HEK293 (cell line): ENCODE results near the gene OR2T5.
"Not testable (repeated sequence)": the region's sequence is repeated elsewhere in the genome, so short reads cannot be mapped to it uniquely, and the experiment has no call there.

Source experiments
- SP7 ChIP-seq: fragments of 450-650 bp; formaldehyde crosslinking; IDR thresholded peaks from 2 replicates; pipeline ENCODE4 v1.5.1; 2016; ENCODE audit warnings: missing biosample characterization, missing genetic modification characterization
- ZBTB17 ChIP-seq: fragments of 450-650 bp; formaldehyde crosslinking; IDR thresholded peaks from 2 replicates; pipeline ENCODE4 v1.5.1; 2016; ENCODE audit warnings: missing biosample characterization, missing genetic modification characterization
- ZNF133 ChIP-seq: fragments of 450-650 bp; formaldehyde crosslinking; IDR thresholded peaks from 2 replicates; pipeline ENCODE4 v1.5.1; 2016; ENCODE audit warnings: missing biosample characterization, missing genetic modification characterization
- ZNF561 ChIP-seq: fragments of 450-650 bp; IDR thresholded peaks from 2 replicates; pipeline ENCODE4 v1.5.1; 2018; ENCODE audit warnings: missing biosample characterization, missing genetic modification characterization, borderline replicate concordance
- ZNF768 ChIP-seq: fragments of 450-650 bp; formaldehyde crosslinking; IDR thresholded peaks from 2 replicates; pipeline ENCODE4 v1.5.1; 2018; ENCODE audit warnings: missing biosample characterization, mild to moderate bottlenecking, missing genetic modification characterization
- ZNF785 ChIP-seq: fragments of 450-650 bp; formaldehyde crosslinking; IDR thresholded peaks from 2 replicates; pipeline ENCODE4 v1.5.1; 2016; ENCODE audit warnings: missing biosample characterization, missing genetic modification characterization
- ZSCAN30 ChIP-seq: fragments of 450-650 bp; IDR thresholded peaks from 2 replicates; pipeline ENCODE4 v1.5.1; 2018; ENCODE audit warnings: missing biosample characterization, mild to moderate bottlenecking, missing genetic modification characterization, moderate library complexity
- TF ChIP-seq, protein P1 (sequence below): fragments of 450-650 bp; formaldehyde crosslinking; IDR thresholded peaks from 2 replicates; pipeline ENCODE4 v1.5.1; 2016; ENCODE audit warnings: missing biosample characterization, missing genetic modification characterization
- TF ChIP-seq, protein P2 (sequence below): fragments of 450-650 bp; formaldehyde crosslinking; optimal IDR thresholded peaks from 2 replicates; pipeline ENCODE3; 2016; ENCODE audit warnings: missing biosample characterization, mild to moderate bottlenecking, missing genetic modification characterization
- TF ChIP-seq, protein P3 (sequence below): fragments of 450-650 bp; formaldehyde crosslinking; IDR thresholded peaks from 2 replicates; pipeline ENCODE4 v1.5.1; 2016; ENCODE audit warnings: missing biosample characterization, missing genetic modification characterization
- TF ChIP-seq, protein P4 (sequence below): fragments of 450-650 bp; formaldehyde crosslinking; IDR thresholded peaks from 2 replicates; pipeline ENCODE4 v1.5.1; 2016; ENCODE audit warnings: missing biosample characterization, missing genetic modification characterization

DNA sequence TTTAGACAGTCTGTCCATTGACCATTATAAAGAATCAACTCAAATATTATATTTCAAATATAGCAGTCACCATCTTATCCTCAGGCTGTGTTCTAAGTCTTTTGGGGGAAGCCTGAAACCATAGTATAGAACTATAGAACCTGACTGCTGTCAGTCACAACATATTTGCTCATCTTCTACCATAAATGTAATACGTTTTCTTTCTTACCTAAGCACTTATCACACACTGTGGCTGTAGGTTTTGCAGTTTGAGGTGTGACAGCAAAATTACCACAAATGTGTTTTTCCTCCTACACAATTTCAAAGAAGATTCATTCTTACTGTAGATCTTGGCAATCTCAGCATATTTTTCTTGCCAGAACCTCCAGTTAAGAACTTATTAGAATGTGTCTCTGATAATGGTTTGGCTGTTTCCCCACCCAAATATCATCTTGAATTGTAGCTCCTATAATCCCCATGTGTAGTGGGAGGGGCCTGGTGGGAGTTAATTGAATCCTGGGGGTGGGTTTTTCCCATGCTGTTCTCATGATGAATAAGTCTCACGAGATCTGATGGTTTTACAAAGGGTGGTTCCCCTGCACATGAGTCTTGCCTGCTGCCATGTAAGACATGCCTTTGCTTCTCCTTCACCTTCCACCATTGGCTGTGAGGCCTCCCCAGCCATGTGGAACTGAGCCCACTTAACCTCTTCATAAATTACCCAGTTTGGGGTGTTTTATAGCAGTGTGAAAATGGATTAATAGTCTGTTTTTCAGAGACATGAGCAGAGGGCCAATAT lies 45.7 kb upstream of the OR2T5 start:
- not testable (repeated sequence) for TF ChIP-seq ZSCAN30 (tag by site-specific recombination); SP7 (tag by site-specific recombination); ZNF133 (tag by site-specific recombination); ZNF768 (tag by site-specific recombination); ZNF785 (tag by site-specific recombination); ZNF561 (tag by site-specific recombination); ZBTB17
- TF ChIP-seq, protein P1, sequence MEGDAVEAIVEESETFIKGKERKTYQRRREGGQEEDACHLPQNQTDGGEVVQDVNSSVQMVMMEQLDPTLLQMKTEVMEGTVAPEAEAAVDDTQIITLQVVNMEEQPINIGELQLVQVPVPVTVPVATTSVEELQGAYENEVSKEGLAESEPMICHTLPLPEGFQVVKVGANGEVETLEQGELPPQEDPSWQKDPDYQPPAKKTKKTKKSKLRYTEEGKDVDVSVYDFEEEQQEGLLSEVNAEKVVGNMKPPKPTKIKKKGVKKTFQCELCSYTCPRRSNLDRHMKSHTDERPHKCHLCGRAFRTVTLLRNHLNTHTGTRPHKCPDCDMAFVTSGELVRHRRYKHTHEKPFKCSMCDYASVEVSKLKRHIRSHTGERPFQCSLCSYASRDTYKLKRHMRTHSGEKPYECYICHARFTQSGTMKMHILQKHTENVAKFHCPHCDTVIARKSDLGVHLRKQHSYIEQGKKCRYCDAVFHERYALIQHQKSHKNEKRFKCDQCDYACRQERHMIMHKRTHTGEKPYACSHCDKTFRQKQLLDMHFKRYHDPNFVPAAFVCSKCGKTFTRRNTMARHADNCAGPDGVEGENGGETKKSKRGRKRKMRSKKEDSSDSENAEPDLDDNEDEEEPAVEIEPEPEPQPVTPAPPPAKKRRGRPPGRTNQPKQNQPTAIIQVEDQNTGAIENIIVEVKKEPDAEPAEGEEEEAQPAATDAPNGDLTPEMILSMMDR (tag by site-specific recombination) = not testable (repeated sequence)
- TF ChIP-seq, protein P2, sequence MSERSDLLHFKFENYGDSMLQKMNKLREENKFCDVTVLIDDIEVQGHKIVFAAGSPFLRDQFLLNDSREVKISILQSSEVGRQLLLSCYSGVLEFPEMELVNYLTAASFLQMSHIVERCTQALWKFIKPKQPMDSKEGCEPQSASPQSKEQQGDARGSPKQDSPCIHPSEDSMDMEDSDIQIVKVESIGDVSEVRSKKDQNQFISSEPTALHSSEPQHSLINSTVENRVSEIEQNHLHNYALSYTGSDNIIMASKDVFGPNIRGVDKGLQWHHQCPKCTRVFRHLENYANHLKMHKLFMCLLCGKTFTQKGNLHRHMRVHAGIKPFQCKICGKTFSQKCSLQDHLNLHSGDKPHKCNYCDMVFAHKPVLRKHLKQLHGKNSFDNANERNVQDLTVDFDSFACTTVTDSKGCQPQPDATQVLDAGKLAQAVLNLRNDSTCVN (tag by site-specific recombination) = not testable (repeated sequence)
- TF ChIP-seq, protein P3, sequence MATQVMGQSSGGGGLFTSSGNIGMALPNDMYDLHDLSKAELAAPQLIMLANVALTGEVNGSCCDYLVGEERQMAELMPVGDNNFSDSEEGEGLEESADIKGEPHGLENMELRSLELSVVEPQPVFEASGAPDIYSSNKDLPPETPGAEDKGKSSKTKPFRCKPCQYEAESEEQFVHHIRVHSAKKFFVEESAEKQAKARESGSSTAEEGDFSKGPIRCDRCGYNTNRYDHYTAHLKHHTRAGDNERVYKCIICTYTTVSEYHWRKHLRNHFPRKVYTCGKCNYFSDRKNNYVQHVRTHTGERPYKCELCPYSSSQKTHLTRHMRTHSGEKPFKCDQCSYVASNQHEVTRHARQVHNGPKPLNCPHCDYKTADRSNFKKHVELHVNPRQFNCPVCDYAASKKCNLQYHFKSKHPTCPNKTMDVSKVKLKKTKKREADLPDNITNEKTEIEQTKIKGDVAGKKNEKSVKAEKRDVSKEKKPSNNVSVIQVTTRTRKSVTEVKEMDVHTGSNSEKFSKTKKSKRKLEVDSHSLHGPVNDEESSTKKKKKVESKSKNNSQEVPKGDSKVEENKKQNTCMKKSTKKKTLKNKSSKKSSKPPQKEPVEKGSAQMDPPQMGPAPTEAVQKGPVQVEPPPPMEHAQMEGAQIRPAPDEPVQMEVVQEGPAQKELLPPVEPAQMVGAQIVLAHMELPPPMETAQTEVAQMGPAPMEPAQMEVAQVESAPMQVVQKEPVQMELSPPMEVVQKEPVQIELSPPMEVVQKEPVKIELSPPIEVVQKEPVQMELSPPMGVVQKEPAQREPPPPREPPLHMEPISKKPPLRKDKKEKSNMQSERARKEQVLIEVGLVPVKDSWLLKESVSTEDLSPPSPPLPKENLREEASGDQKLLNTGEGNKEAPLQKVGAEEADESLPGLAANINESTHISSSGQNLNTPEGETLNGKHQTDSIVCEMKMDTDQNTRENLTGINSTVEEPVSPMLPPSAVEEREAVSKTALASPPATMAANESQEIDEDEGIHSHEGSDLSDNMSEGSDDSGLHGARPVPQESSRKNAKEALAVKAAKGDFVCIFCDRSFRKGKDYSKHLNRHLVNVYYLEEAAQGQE (tag by site-specific recombination) = not testable (repeated sequence)
- TF ChIP-seq, protein P4, sequence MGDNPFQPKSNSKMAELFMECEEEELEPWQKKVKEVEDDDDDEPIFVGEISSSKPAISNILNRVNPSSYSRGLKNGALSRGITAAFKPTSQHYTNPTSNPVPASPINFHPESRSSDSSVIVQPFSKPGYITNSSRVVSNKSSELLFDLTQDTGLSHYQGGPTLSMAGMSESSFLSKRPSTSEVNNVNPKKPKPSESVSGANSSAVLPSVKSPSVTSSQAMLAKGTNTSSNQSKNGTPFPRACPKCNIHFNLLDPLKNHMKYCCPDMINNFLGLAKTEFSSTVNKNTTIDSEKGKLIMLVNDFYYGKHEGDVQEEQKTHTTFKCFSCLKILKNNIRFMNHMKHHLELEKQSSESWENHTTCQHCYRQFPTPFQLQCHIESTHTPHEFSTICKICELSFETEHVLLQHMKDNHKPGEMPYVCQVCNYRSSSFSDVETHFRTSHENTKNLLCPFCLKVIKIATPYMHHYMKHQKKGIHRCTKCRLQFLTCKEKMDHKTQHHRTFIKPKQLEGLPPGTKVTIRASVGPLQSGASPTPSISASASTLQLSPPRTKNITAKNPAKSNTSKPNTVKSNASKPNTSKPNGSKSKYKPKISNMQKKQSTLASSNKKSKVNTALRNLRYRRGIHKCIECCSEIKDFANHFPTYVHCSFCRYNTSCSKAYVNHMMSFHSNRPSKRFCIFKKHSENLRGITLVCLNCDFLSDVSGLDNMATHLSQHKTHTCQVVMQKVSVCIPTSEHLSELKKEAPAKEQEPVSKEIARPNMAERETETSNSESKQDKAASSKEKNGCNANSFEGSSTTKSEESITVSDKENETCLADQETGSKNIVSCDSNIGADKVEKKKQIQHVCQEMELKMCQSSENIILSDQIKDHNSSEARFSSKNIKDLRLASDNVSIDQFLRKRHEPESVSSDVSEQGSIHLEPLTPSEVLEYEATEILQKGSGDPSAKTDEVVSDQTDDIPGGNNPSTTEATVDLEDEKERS (tag by site-specific recombination) = not testable (repeated sequence)
